SJSA1 (cell line): Measurements from ENCODE around the gene ZNF584. TPM values are rescaled to one million over a fixed set of nuclear protein-coding genes. Genes with fewer than 3 reads are reported as not detected.
A peak's percentile ranks its signal among the peaks of the same experiment; 100 is the strongest.

Experiments
- DNase-seq, 2 experiments: peaks; one replicate each; pipeline ENCODE4 v3.0.0-alpha.2; 2015 to 2020; ENCODE audit warnings: low spot score in 2 of 2, low read depth in 1 of 2
- H3K27ac ChIP-seq: fragments of 250-450 bp; sonication (Bioruptor Pico); 2 replicates; pipeline ENCODE4 v1.5.1; 2020; ENCODE audit warnings: mild to moderate bottlenecking, moderate library complexity
- H3K27me3 ChIP-seq: fragments of 250-450 bp; sonication (Bioruptor Pico); replicated peaks from 2 replicates; pipeline ENCODE4 v1.5.1; 2020; ENCODE audit warnings: mild to moderate bottlenecking, moderate library complexity
- H3K36me3 ChIP-seq: fragments of 250-450 bp; sonication (Bioruptor Pico); 2 replicates; pipeline ENCODE4 v1.5.1; 2020; ENCODE audit warnings: mild to moderate bottlenecking
- H3K4me1 ChIP-seq: fragments of 250-450 bp; sonication (Bioruptor Pico); replicated peaks from 2 replicates; pipeline ENCODE4 v1.6.1; 2021; ENCODE audit warnings: mild to moderate bottlenecking
- H3K4me3 ChIP-seq: fragments of 250-450 bp; sonication (Bioruptor Pico); 2 replicates; pipeline ENCODE4 v1.5.1; 2020; ENCODE audit warnings: mild to moderate bottlenecking
- H3K9me3 ChIP-seq: fragments of 250-450 bp; sonication (Bioruptor Pico); replicated peaks from 2 replicates; pipeline ENCODE4 v1.5.1; 2020; ENCODE audit warnings: mild to moderate bottlenecking
- total RNA-seq: library from RNA; depleted of rRNA; stranded (reverse); fragments of >200 nt; shearing (Covaris generic); gene quantifications from 2 replicates; pipeline ENCODE4 v1.2.3, GENCODE V29; 2014

The ZNF584 gene
- total RNA-seq, 1 experiment from 2014 or later = 13.5 TPM

- Histone ChIP-seq H3K9me3 (no peaks in the 10 kb centered on the region), H3K27me3 (no peaks in the 10 kb centered on the region), H3K36me3 (no peaks in the 10 kb centered on the region), H3K27ac (peak overlapping the region; percentile 36), H3K4me1 (peaks cover 13% of the 10 kb centered on the region), H3K4me3 (peak overlapping the region; percentile 68)
- peak in 1 of 2 experiments; percentile 42 for DNase-seq
Observed at GRCh38 chr19:58380037-58380661, 28.3 kb upstream of the ZNF584 start.

- Histone ChIP-seq H3K27me3 (no peaks in the 10 kb centered on the region), H3K4me1 (peaks cover 16% of the 10 kb centered on the region), H3K36me3 (no peaks in the 10 kb centered on the region), H3K27ac (peak within 1 kb of the TSS; percentile 56), H3K9me3 (no peaks in the 10 kb centered on the region), H3K4me3 (peak within 1 kb of the TSS; percentile 68)
- DNase-seq = peak; percentile 99 to 100
Observed at GRCh38 chr19:58380662-58381459, 27.6 kb upstream of the ZNF584 start, which contains the start of gene ZNF837. Gene ZNF837 (minus strand): TSS chr19:58381030. CDS start chr19:58369332, 11,698 bp downstream.

GRCh38 chr19:58381460-58382212 is 26.8 kb upstream of the ZNF584 start:
- peaks cover 6% of the 10 kb centered on the region; the same call in 1 of the 2 replicates for H3K36me3 ChIP-seq
- H3K4me1 ChIP-seq = peaks cover 24% of the 10 kb centered on the region
- H3K27ac ChIP-seq = peak overlapping the region; percentile 56
- no peak for DNase-seq
- peak overlapping the region; percentile 68 for H3K4me3 ChIP-seq
- no peaks in the 10 kb centered on the region for H3K27me3 ChIP-seq
- no peaks in the 10 kb centered on the region; the same call in 1 of the 2 replicates for H3K9me3 ChIP-seq

GRCh38 chr19:58382997-58383603 is 25.3 kb upstream of the ZNF584 start:
- H3K27me3 ChIP-seq = no peaks in the 10 kb centered on the region
- no peaks in the 10 kb centered on the region; the same call in 1 of the 2 replicates for H3K9me3 ChIP-seq
- no peak overlapping the region for H3K27ac ChIP-seq
- peaks cover 13% of the 10 kb centered on the region for H3K36me3 ChIP-seq
- H3K4me3 ChIP-seq = no peak overlapping the region
- no peak for DNase-seq
- H3K4me1 ChIP-seq = peaks cover 28% of the 10 kb centered on the region

GRCh38 chr19:58385313-58385890 is 23.0 kb upstream of the ZNF584 start:
- no peak overlapping the region for H3K27ac ChIP-seq
- no peaks in the 10 kb centered on the region for H3K27me3 ChIP-seq
- peaks cover 35% of the 10 kb centered on the region for H3K36me3 ChIP-seq
- peaks cover 21% of the 10 kb centered on the region for H3K4me1 ChIP-seq
- no peaks in the 10 kb centered on the region; the same call in 1 of the 2 replicates for H3K9me3 ChIP-seq
- no peak for DNase-seq
- H3K4me3 ChIP-seq = no peak overlapping the region

- peaks cover 21% of the 10 kb centered on the region for H3K4me1 ChIP-seq
- peak overlapping the region; percentile 53 for H3K4me3 ChIP-seq
- no peaks in the 10 kb centered on the region for H3K27me3 ChIP-seq
- no peaks in the 10 kb centered on the region; the same call in 1 of the 2 replicates for H3K9me3 ChIP-seq
- DNase-seq = no peak
- peaks cover 41% of the 10 kb centered on the region for H3K36me3 ChIP-seq
- peak overlapping the region; percentile 86 for H3K27ac ChIP-seq
Observed at GRCh38 chr19:58385891-58386575, 22.4 kb upstream of the ZNF584 start.

GRCh38 chr19:58386576-58387337 is 21.7 kb upstream of the ZNF584 start, which contains the start of gene RPS5:
Gene RPS5 (plus strand): TSS chr19:58387269. CDS start chr19:58388138, 869 bp downstream.
- no peaks in the 10 kb centered on the region; the same call in 1 of the 2 replicates for H3K9me3 ChIP-seq
- peak; percentile 92 to 97 for DNase-seq
- no peaks in the 10 kb centered on the region for H3K27me3 ChIP-seq
- H3K4me1 ChIP-seq = peaks cover 20% of the 10 kb centered on the region
- peak within 1 kb of the TSS; percentile 86 for H3K27ac ChIP-seq
- peaks cover 48% of the 10 kb centered on the region for H3K36me3 ChIP-seq
- peak within 1 kb of the TSS; percentile 53 for H3K4me3 ChIP-seq

- peaks cover 56% of the 10 kb centered on the region for H3K36me3 ChIP-seq
- peaks cover 18% of the 10 kb centered on the region for H3K4me1 ChIP-seq
- H3K27ac ChIP-seq = peak overlapping the region; percentile 13
- peak overlapping the region; percentile 53 for H3K4me3 ChIP-seq
- H3K27me3 ChIP-seq = no peaks in the 10 kb centered on the region
- H3K9me3 ChIP-seq = no peaks in the 10 kb centered on the region; the same call in 1 of the 2 replicates
- no peak for DNase-seq
Observed at GRCh38 chr19:58387338-58388174, 20.9 kb upstream of the ZNF584 start.

GRCh38 chr19:58388175-58388526 is 20.3 kb upstream of the ZNF584 start:
- DNase-seq = no peak
- Histone ChIP-seq H3K27me3 (no peaks in the 10 kb centered on the region), H3K27ac (no peak overlapping the region), H3K4me1 (peaks cover 18% of the 10 kb centered on the region), H3K36me3 (peaks cover 62% of the 10 kb centered on the region), H3K9me3 (no peaks in the 10 kb centered on the region; the same call in 1 of the 2 replicates), H3K4me3 (peak overlapping the region; percentile 53)

GRCh38 chr19:58392945-58393724 is 15.3 kb upstream of the ZNF584 start:
- no peaks in the 10 kb centered on the region for H3K9me3 ChIP-seq
- peaks cover 2% of the 10 kb centered on the region for H3K4me1 ChIP-seq
- no peak overlapping the region for H3K27ac ChIP-seq
- peaks cover 83% of the 10 kb centered on the region for H3K36me3 ChIP-seq
- H3K27me3 ChIP-seq = no peaks in the 10 kb centered on the region
- no peak for DNase-seq
- no peak overlapping the region for H3K4me3 ChIP-seq

- H3K27ac ChIP-seq = no peak overlapping the region
- no peak overlapping the region for H3K4me3 ChIP-seq
- H3K4me1 ChIP-seq = no peaks in the 10 kb centered on the region
- H3K9me3 ChIP-seq = no peaks in the 10 kb centered on the region
- DNase-seq = no peak
- H3K27me3 ChIP-seq = no peaks in the 10 kb centered on the region
- H3K36me3 ChIP-seq = peaks cover 78% of the 10 kb centered on the region
Observed at GRCh38 chr19:58393725-58394033, 14.8 kb upstream of the ZNF584 start.
